Stimulated activated CD4-positive, alpha-beta T cell treated with anti-CD3 and anti-CD28 coated beads, Interleukin-12 subunit alpha, Interleukin-12 subunit beta, amount 100 ng/mL, for 48 hours (primary cell): ENCODE measurements around the gene LIN7B.

Source experiments
- DNase-seq, 3 donors: peaks; one replicate each; pipeline ENCODE4 v3.0.0-alpha.2; 2020; ENCODE audit warnings: low read depth in 2 of 3, low spot score in 1 of 3

Gene LIN7B

DNA sequence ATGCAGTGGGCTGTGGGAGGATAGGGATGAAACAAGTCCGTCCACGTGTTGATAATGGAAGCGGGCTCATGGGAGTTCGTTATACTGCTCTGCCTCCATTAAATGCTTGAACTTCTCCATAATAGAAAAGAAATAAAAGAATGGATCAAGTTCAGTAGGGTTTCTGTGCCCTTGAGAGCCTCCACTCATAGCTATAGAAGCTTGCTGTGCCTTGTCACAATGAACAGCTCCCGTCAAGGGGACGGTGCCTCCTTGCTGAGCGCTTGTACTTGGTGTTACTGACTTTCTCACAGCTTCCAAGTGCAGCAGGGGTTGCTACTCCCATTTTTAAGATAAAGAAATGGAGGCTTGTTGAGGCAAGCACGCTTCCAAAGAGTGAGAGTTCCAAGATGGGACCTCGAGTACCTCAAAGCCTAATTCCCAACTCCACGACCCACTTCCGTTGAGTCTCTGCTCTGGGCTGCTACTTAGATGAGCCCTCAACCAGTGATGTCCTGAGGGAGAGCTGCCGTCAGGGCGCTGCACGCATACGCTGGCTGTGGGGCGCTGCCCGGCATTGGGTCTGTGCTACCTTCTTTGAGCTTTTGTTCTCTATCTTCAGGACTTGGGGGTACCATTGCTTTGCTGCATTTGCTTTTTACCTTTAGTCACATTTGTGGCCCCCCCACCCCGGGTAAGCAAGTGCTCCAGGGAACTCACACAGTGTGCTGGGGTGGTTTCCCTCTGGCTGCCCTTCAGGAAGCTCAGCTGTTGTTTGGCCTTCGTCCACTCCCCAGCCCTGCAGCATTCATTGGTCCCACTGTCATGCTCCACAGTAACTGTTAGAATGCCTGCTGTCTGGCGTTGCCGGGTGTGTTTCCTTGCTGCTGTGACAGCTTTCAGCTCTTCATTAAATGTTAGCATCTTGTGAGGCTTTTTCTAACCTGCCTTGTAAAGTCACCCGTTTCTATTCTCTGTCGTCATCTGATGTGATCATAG is 19.4 kb upstream of the LIN7B start:
- no peak for DNase-seq

DNA sequence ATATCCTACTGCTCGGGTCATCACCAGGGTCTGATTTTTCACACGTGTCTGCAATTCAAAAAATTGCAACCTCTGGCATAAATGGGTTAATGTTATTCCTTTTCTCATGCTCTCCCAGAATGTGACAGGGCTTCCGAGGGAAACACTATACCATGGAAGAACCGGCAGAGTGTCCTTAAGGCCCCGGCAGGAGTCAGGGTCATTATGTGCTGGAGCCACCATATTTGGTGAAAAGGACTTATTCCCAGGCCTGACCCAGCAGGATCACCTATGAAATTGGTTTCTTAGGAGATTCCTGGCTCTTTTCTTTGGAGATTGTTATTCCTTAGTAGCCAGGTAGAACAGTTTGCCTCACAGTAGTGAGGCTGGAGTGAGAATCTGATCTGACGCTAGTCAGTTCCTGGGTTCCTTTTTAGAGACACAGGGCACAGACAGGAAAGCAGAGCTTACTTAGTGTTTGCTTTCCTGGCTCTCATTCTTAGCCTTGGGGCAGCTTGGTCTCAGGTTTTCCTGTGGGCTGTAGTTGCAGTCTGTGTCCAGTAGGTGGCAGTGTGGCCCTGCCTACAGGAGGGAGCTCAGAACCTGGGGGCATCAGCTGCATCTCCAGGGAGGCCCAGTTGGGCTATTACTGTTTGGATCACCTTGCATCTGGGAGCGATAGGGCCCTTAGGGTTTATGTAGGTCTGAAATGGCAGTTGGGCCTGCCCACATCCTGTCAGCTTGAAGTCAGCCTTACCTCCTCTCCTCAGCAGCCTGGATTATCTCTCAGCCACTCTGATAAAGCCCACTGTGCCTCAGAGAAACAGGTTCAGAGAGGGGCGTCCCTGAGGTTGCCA is 16.5 kb upstream of the LIN7B start:
- peak; percentile 39 to 75 (median 54) for DNase-seq

DNA sequence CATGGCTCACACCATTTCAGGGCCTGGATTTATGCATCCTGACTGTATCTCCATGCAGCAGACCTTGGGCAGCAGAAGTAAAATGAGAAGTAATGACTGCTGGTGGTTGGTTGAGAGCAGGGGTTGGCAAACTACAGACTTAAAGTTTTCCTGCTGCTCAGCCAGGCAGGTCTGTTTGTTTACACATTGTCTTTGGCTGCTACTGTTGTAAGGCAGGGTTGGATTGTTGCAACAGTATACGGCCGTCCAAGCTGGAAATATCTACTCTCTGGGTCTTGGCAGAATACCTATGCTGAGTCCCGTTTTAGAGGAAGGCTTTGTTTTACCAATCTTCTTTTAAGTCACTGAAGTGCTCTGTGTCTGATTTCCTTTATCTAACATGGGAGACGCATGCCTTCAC is 15.4 kb upstream of the LIN7B start:
- DNase-seq: no peak

DNA sequence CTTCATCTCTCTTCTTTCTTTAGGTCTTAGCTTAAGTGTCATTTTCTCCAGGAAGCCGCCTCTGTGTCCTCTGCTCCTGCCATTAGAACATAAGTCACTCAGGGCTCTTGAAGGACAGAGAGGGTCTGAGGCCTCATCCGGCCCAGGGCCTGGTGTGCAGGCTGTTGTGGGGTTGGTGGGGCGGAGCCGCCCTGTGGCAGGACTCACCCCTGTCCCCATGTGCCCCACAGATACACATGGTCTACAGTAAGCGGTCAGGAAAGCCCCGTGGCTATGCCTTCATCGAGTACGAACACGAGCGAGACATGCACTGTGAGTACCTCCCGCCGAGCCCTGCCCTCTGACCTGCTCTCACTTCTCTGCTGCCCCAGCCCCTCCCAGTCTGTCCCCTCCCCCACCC is 13.0 kb upstream of the LIN7B start:
- no peak for DNase-seq

DNA sequence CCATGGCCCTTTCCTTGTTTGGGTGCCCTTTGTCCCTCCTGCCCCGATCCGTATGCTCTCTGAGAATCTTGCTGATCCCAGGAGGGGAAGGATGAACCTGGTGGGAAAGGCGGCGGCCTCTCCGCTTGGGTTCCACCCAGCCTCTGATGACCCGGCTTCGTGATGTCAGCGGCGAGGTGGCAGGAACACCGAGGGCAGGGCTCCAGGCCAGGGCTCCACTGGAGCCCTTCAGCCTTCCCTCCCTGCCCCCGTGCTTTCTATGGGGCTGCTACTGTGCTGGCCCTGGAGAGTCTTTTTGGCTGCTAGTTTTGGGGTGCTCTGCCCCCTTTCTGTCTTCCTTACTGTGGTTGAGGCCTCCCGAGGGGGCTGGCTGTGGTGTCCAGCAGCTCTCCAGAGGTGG is 11.9 kb upstream of the LIN7B start:
- DNase-seq: no peak

DNA sequence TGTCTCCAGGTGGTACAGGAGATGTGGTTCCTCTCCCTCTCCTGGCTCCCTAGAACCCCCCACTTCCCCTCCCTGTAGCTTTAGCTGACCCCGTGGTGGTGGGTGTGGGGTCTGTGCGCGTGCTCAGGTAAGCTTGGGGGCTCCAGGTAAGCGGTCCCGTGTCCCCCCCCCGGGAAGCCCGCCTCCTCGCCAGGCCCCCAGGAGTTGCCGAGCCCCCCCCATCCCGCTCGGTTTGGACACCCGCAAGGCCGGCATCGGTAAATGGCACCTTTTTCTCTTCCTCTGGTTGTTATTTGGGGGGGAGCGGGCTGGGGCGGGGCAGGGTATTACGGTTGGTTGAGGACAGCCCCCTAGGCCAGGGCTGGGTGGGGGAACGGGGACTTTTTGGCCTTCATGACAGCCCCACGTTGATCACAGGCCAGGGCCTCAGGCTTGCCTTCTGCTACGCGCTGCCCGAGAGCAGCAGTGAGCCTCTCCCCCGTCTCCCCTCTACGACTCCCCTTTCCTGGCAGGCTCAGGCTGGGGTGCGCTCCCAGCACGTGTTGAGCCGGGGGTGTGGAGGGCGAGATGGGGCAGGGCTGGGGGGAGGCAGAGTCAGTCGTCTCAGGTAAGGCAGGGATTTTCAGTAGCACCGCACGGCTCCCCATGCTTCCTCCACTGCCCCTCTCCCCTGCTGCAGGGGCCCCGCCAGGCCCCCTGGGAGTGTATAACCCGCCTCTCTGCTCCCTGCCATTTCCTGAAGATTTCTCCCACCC is 10.7 kb upstream of the LIN7B start:
- DNase-seq: no peak

DNA sequence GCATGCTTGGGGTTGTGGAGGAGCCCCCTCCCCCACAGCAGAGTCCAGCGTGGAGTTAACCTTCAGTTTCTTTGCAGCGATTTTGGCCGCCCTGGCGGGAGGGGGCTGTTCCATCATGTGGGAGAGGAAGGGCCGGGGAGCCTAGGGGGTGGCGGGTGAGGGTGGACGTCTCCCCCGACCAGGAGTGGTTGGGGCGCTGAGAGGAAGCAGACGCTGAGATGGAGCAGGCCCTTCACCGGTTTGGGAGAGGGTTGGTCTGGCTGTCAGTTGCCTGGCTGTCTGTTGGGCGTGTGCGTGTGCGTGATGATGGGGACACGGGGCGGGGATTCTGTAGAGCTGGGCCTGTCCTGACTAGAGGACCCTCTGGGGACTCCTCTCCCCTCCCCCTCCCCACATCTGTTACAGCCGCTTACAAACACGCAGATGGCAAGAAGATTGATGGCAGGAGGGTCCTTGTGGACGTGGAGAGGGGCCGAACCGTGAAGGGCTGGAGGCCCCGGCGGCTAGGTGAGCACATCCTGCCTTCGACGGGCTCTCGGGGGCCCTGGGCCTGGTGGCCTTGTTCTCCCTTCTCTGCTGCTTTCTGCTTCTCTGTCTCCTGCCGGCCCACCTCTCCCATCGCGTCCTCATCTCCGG is 9.8 kb upstream of the LIN7B start:
- DNase-seq: no peak

DNA sequence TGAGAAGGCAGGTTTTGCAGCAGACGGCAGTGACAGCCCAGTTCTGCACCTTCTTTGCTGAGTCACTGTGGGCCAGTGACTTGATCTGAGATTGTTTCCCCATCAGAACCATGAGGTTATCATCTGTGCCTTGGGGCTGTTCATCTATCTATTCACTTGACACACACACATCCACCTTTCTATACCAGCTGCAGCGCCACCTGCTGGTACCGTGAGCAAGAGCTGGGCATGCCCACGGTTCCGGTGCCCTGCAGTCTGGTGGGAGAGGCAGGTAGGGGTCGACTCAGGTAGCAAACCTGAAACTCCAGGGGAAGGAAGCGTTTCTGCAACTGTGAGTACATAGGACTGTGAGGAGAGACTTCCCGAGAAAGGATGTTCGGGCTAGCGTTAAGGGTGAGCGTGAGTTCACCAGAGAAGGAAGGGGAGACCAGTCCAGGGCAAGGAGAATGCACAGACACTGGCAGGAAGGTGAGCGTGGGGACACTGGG is 7.5 kb upstream of the LIN7B start:
- DNase-seq: peak; percentile 50 to 66 (median 58)

DNA sequence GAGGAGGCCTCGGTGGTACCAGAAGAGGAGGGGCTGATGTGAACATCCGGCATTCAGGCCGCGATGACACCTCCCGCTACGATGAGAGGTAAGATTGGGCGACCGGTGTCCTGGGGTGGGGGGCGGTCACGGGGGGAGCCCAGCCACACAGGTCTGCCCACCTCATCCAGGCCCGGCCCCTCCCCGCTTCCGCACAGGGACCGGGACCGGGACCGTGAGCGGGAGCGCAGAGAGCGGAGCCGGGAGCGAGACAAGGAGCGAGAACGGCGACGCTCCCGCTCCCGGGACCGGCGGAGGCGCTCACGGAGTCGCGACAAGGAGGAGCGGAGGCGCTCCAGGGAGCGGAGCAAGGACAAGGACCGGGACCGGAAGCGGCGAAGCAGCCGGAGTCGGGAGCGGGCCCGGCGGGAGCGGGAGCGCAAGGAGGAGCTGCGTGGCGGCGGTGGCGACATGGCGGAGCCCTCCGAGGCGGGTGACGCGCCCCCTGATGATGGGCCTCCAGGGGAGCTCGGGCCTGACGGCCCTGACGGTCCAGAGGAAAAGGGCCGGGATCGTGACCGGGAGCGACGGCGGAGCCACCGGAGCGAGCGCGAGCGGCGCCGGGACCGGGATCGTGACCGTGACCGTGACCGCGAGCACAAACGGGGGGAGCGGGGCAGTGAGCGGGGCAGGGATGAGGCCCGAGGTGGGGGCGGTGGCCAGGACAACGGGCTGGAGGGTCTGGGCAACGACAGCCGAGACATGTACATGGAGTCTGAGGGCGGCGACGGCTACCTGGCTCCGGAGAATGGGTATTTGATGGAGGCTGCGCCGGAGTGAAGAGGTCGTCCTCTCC is 6.3 kb upstream of the LIN7B start:
- DNase-seq: no peak

DNA sequence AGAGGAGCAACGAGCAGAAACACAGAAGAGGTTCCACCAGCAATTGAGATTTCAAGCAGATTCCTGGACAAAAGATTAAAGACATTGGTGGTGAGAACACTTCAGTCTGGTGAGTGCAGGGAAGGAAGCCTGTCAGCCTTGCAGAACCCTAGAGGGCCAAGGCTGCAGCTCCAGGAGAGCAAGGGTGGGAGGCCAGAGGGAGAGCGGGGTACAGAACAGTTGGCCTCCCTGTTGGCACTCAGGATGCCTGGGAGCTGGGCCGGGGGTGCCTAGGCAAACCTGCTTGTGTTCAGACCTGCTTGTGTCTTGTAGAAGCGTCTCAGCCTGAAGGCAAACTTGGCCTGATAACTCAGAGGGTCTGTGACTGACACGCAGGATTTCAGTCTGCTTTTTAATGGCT is 5.1 kb upstream of the LIN7B start:
- DNase-seq: no peak

DNA sequence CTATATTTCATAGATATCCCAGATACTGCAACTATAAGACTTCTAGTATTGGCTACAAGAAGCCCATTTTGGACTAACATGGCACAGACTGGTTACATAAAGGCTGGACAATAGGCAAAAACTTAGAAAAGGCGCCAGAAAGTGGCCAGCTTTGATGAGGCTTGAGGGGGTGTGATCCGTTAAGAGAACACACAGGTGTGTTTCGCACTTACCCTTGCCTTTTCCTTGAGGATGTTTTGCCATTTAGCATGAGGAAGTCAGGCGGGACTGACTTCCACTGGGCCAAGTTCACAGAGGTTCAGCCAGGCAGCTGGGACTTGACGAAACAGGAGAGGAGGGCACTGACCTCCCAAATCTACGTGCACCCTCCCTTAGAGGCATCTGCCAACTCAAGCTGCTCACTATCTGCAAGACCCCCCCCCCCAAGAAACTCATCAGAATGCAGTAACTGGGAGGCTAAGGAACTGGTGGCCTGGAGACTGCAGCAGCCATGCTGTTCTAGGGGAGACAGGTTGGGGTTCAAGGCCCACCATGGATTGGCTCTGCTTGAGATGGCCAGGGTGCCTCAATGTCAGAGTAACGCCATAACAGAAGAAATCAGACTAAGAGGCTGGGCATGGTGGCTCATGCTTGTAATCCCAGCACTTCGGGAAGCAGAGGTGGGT is 4.5 kb upstream of the LIN7B start:
- DNase-seq: no peak

DNA sequence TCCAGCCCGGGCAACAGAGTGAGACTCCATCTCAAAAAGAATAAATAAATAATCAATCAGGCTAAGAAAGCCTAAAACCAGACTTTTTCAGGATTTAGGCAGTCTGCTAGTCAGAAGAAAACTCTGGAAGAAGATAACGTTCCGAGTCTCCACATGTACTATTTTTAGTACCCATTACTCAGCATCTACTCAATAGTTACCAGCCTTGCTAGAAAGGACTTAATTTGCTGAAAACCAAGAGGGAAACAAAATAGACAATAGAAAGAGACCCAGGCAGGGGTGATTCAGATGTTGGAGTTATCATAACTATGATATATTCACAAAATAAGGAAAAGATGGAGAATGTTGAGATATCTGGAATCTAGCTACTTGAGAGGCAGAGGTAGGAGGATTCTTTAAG is 3.6 kb upstream of the LIN7B start:
- no peak for DNase-seq

DNA sequence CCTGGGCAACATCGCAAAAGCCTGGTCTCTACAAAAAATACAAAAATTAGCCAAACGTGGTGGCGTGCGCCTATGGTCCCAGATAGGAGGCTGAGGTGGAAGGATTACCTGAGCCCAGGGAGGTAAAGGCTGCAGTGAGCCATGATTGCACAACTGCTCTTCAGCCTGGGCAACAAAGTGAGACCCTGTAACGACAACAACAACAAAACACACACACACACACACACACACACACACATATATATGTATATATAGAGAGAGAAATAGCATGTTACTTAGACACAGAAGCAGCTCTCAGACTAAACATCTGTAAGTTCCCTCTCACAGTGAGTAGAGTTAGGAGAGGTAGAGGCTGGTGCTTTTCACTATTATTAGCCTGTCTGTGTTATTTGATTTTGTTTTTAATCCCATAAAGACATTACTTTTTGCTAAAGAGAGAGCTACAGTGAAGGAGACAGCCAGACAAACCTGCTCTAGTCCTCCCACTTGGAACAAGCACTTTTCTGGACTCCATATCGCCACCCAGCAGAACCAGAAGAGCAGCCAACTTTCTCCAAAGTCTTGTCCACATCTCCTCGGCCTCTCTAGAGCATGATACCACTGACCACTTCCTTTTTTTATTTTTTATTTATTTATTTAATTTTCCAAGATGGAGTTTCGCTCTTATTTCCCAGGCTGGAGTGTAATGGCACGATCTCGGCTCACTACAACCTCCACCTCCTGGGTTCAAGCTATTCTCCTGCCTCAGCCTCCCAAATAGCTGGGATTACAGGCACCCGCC is 2.8 kb upstream of the LIN7B start:
- DNase-seq: no peak

DNA sequence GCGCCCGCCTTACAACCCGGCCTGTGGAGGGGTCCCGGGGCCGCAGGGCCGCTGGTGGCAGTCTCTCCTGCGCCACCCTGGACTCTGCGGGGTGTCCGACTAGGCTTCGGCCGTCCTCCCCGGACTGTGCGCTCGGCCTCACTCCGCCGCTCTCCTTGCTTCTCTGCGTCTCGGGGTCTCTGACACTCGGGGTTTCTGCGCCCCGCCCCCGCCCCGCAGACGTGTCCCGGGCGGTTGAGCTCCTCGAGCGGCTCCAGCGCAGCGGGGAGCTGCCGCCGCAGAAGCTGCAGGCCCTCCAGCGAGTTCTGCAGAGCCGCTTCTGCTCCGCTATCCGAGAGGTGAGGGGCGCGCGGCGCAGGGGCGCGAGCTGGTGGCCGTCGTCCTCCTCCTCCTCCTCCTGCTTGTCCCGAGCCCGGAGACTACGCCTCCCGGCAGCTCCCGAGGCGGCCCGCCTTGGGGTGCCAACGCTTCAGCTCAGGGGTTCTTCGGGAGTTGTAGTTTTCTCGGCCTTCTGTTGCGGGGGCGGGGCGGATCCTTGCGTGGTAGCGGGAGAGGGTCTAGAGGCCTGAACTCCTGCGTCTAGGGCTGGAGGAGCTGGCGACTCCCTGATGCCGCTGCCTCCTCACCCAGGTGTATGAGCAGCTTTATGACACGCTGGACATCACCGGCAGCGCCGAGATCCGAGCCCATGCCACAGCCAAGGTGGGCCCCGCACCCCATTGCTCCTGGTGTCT is 627 bp downstream of the LIN7B start:
- peak in 2 of 3 donors; percentile 34 to 37 for DNase-seq

DNA sequence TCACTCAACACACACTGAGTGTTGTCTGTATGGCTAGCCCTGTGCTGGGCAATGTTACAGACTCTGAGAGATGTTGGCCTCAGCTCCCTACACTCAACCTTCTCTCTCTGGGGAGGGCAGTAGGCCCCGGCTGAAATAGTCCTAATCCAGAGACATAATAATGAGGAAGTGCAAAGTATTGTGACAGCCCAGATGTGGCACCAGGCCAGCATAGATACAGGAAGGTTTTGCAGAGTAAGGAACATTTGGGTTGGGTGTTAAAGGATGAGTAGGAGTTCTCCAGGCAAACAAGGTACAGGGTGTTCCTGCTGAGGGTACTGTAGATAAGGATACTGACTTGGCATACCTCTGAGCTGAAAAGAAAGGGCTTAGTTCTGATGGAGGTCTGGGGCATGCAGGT is 2.4 kb downstream of the LIN7B start:
- no peak for DNase-seq

DNA sequence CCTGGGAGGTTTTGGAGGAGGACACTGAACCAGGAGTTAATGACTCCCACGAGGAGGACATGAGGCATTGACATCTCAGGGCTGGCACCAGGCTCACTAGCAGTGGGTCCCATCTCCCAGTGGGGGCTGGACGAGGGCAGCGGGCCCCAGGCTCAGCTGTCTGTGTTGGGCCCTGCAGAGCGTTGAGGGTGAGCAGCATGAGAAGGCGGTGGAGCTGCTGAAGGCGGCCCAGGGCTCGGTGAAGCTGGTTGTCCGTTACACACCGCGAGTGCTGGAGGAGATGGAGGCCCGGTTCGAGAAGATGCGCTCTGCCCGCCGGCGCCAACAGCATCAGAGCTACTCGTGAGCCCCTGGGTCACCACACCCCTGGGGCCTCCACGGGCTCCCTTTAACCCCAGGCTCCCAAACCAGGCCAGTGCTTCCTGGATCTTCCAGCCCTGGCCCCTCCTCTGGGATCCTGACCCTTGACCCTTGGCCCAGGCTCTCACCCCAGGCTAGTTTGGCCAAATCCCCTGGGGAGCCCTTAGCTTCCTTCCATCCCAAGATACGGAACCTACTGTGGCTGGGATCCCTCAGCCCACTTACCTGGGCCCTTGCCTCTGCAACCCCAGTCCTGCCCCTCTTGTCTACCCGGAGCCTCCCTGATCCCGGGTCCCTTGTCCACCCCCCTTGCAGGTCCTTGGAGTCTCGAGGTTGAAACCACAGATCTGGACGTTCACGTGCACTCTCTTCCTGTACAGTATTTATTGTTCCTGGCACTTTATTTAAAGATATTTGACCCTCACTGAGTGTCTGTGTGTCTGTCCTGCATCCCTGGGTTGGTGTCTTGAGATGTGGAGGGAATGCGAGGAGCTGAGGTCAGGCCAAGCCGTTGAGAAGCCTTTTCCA is 3.8 kb downstream of the LIN7B start:
- DNase-seq: no peak
